Esophagus squamous epithelium (tissue), 4 donors: ENCODE results near the gene TP53.

Experiments used
- CTCF ChIP-seq, 6 experiments: fragments of 450-650 bp in 4 of 6; fragments of 200-600 bp in 2 of 6; sonication (generic) in 2 of 6; IDR thresholded peaks; one replicate each; pipeline ENCODE4 v1.5.1; 2016 to 2019; ENCODE audit warnings: antibody characterized with exemption in 6 of 6, mild to moderate bottlenecking in 4 of 6, moderate library complexity in 4 of 6
- POLR2A ChIP-seq, 4 donors: fragments of 450-650 bp; IDR thresholded peaks; one replicate each; pipeline ENCODE4 v1.6.1; 2017; ENCODE audit warnings: antibody characterized with exemption in 4 of 4, mild to moderate bottlenecking in 4 of 4, moderate library complexity in 3 of 4

GRCh38 chr17:7674934-7675333 is 12.4 kb downstream of the TP53 start:
- TF ChIP-seq CTCF (IDR thresholded peaks at IDR 0.05) (no peak), POLR2A (IDR thresholded peaks at IDR 0.05) (no peak)
